SK-N-SH (cell line): ENCODE data around the gene PPHLN1. TPM values are rescaled to one million over a fixed set of nuclear protein-coding genes. Genes with fewer than 3 reads are reported as not detected.

Source experiments
- CTCF ChIA-PET: fragments of 300-600, 350-600 bp; formaldehyde crosslinking; extraction: SDS; loops from one replicate; lab custom pipeline; 2021; lab: Yijun Ruan, JAX
- POLR2A ChIA-PET: fragments of 350-600 bp; sonication (Branson Sonifier 250); formaldehyde crosslinking; extraction: SDS; loops from one replicate; lab custom pipeline; 2020; ENCODE audit warnings: antibody characterized with exemption, inconsistent platforms; lab: Yijun Ruan, JAX
- DNase-seq: peaks from one replicate; pipeline ENCODE4 v3.0.0; 2012
- H2AFZ ChIP-seq: fragments of 200-600 bp; sonication (generic); 2 replicates; pipeline ENCODE4 v1.8.1; 2016; ENCODE audit warnings: antibody characterized with exemption, mild to moderate bottlenecking, low read depth
- H3F3A ChIP-seq: fragments of 200-600 bp; sonication (generic); replicated peaks from 2 replicates; pipeline ENCODE3; 2016; ENCODE audit warnings: antibody characterized with exemption, mild to moderate bottlenecking; ENCODE audit not compliant: insufficient read depth
- H3K27ac ChIP-seq, 2 experiments: fragments of 200-500 bp in 1 of 2; fragments of 200-600 bp in 1 of 2; sonication (Bioruptor generic) in 1 of 2; sonication (generic), shearing (Covaris generic) in 1 of 2; 2 replicates each; pipeline versions ENCODE4 v1.5.1 to v1.6.1; 2014 to 2016; ENCODE audit warnings: low read depth in 2 of 2, inconsistent platforms in 1 of 2, low read length in 1 of 2, mild to moderate bottlenecking in 1 of 2, mixed read lengths in 1 of 2
- H3K27me3 ChIP-seq: fragments of 200-600 bp; sonication (generic), shearing (Covaris generic); 2 replicates; pipeline ENCODE4 v1.6.1; 2016; ENCODE audit warnings: mixed run types; ENCODE audit not compliant: insufficient read depth
- H3K36me3 ChIP-seq, 2 experiments: fragments of 200-500 bp in 1 of 2; fragments of 200-600 bp in 1 of 2; sonication (Bioruptor generic) in 1 of 2; sonication (generic) in 1 of 2; replicated peaks in 1 of 2; 2 replicates each; pipeline versions ENCODE3 to v1.5.1; 2014 to 2016; ENCODE audit warnings: low read length in 1 of 2, mild to moderate bottlenecking in 1 of 2; ENCODE audit not compliant: insufficient read depth in 2 of 2, control insufficient read depth in 1 of 2
- H3K4me1 ChIP-seq, 2 experiments: fragments of 200-500 bp in 1 of 2; fragments of 200-600 bp in 1 of 2; sonication (Bioruptor generic) in 1 of 2; sonication (generic), shearing (Covaris generic) in 1 of 2; 2 replicates each; pipeline versions ENCODE4 v1.5.1 to v1.6.1; 2014 to 2016; ENCODE audit warnings: low read depth in 1 of 2, low read length in 1 of 2, mixed run types in 1 of 2; ENCODE audit not compliant: insufficient read depth in 2 of 2, control insufficient read depth in 1 of 2
- H3K4me2 ChIP-seq: fragments of 200-600 bp; sonication (generic), shearing (Covaris generic); 2 replicates; pipeline ENCODE4 v1.6.1; 2017; ENCODE audit warnings: mixed run types
- H3K4me3 ChIP-seq, 2 experiments: fragments of 200-500 bp in 1 of 2; fragments of 200-600 bp in 1 of 2; sonication (Bioruptor generic) in 1 of 2; sonication (generic), shearing (Covaris generic) in 1 of 2; 2 replicates each; pipeline versions ENCODE4 v1.5.1 to v1.8.1; 2014 to 2016; ENCODE audit warnings: low read depth in 2 of 2, inconsistent platforms in 1 of 2, low read length in 1 of 2, mild to moderate bottlenecking in 1 of 2, mixed read lengths in 1 of 2, moderate library complexity in 1 of 2
- H3K79me2 ChIP-seq: fragments of 200-600 bp; sonication (generic); 2 replicates; pipeline ENCODE4 v1.8.1; 2017; ENCODE audit warnings: mild to moderate bottlenecking; ENCODE audit not compliant: insufficient read depth
- H3K9ac ChIP-seq: fragments of 200-600 bp; sonication (generic); 2 replicates; pipeline ENCODE4 v1.6.1; 2017; ENCODE audit warnings: mixed run types
- H3K9me2 ChIP-seq: fragments of 200-600 bp; sonication (generic); 2 replicates; pipeline ENCODE4 v1.6.1; 2017; ENCODE audit warnings: mixed run types
- H3K9me3 ChIP-seq: fragments of 200-600 bp; sonication (generic); 2 replicates; pipeline ENCODE4 v1.6.1; 2017; ENCODE audit warnings: mixed run types, mild to moderate bottlenecking, moderate library complexity
- H4K20me1 ChIP-seq: fragments of 200-600 bp; sonication (generic); 2 replicates; pipeline ENCODE4 v1.6.1; 2017; ENCODE audit warnings: mild to moderate bottlenecking, mixed run types; ENCODE audit not compliant: insufficient read depth
- EP300 ChIP-seq, 2 experiments: IDR thresholded peaks; 2 replicates each; pipeline versions ENCODE4 v1.4.0 to v1.6.1; 2012; ENCODE audit warnings: borderline replicate concordance in 1 of 2, low read depth in 1 of 2, low read length in 1 of 2
- FOXJ3 ChIP-seq: sonication (generic); formaldehyde crosslinking; IDR thresholded peaks from 2 replicates; pipeline ENCODE4 v1.5.1; 2020; ENCODE audit warnings: mild to moderate bottlenecking, missing genetic modification reagents
- FOXM1 ChIP-seq: IDR thresholded peaks from 2 replicates; pipeline ENCODE4 v1.4.0; 2012; ENCODE audit warnings: low read depth, mild to moderate bottlenecking
- JUND ChIP-seq: IDR thresholded peaks from 2 replicates; pipeline ENCODE4 v1.4.0; 2012
- NRF1 ChIP-seq: IDR thresholded peaks from 2 replicates; pipeline ENCODE4 v1.6.1; 2012; ENCODE audit warnings: low read depth, mild to moderate bottlenecking, low read length
- PBX3 ChIP-seq: IDR thresholded peaks from 2 replicates; pipeline ENCODE4; 2012
- POLR2AphosphoS5 ChIP-seq: IDR thresholded peaks from 2 replicates; pipeline ENCODE4 v1.6.1; 2012; ENCODE audit warnings: low read depth, low read length
- RAD21 ChIP-seq: IDR thresholded peaks from 2 replicates; pipeline ENCODE4 v1.6.1; 2012; ENCODE audit warnings: mild to moderate bottlenecking, low read length
- RCOR1 ChIP-seq: fragments of 150-350 bp; IDR thresholded peaks from 2 replicates; pipeline ENCODE4 v1.6.1; 2017; ENCODE audit warnings: antibody characterized with exemption, low read length
- RXRA ChIP-seq: IDR thresholded peaks from 2 replicates; pipeline ENCODE4 v1.4.0; 2012; ENCODE audit warnings: low read depth, mild to moderate bottlenecking, borderline replicate concordance
- SMC3 ChIP-seq: IDR thresholded peaks from 2 replicates; pipeline ENCODE4 v1.6.1; 2012; ENCODE audit warnings: low read depth, low read length, improper control_type of control experiment
- TCF12 ChIP-seq: IDR thresholded peaks from 2 replicates; pipeline ENCODE4 v1.4.0; 2012
- TEAD4 ChIP-seq: IDR thresholded peaks from 2 replicates; pipeline ENCODE4 v1.4.0; 2012; ENCODE audit warnings: mild to moderate bottlenecking, borderline replicate concordance; ENCODE audit not compliant: insufficient read depth
- USF1 ChIP-seq: IDR thresholded peaks from 2 replicates; pipeline ENCODE4 v1.4.0; 2012; ENCODE audit warnings: low read depth, borderline replicate concordance
- YY1 ChIP-seq: IDR thresholded peaks from 2 replicates; pipeline ENCODE4 v1.4.0; 2012; ENCODE audit warnings: low read depth, mild to moderate bottlenecking
- WGBS: methylation state at CpG from one replicate; pipeline ENCODE4 v1.1.6; 2017; ENCODE audit warnings: low lambda C conversion rate; 5-methylcytosine and 5-hydroxymethylcytosine counted together
- polyA plus RNA-seq, 3 experiments: library from polyadenylated mRNA; depleted of rRNA; stranded (reverse); fragments of >200 nt; gene quantifications; 2 replicates each; pipeline ENCODE4 v1.2.3, GENCODE V29; 2012
- TF ChIP-seq, protein P1 (sequence below): IDR thresholded peaks from 2 replicates; pipeline ENCODE4 v1.6.1; 2012; ENCODE audit warnings: mild to moderate bottlenecking, low read depth, low read length, moderate library complexity
- TF ChIP-seq, protein P2 (sequence below): IDR thresholded peaks from 2 replicates; pipeline ENCODE4 v1.4.0; 2012; ENCODE audit warnings: low read depth
- TF ChIP-seq, protein P3 (sequence below): fragments of 150-350 bp; IDR thresholded peaks from 2 replicates; pipeline ENCODE4 v1.6.1; 2016; ENCODE audit warnings: mild to moderate bottlenecking, low read depth, low read length

The PPHLN1 gene
- polyA plus RNA-seq, 1 of the 3 experiments (the other 2 are of a cell fraction), result 55.4 TPM

GRCh38 chr12:42462486-42462885 is 136.5 kb downstream of the PPHLN1 start:
- Histone ChIP-seq H3F3A (no peaks in the 10 kb centered on the region), H4K20me1 (no peaks in the 10 kb centered on the region), H3K9ac (no peak overlapping the region), H3K79me2 (no peaks in the 10 kb centered on the region), H3K36me3 (no peaks in the 10 kb centered on the region), H2AFZ (no peak overlapping the region), H3K4me1 (no peaks in the 10 kb centered on the region), H3K27ac (no peak overlapping the region), H3K27me3 (no peaks in the 10 kb centered on the region), H3K9me2 (no peaks in the 10 kb centered on the region), H3K4me2 (no peak overlapping the region), H3K9me3 (no peaks in the 10 kb centered on the region), H3K4me3 (no peak overlapping the region)
- DNase-seq, result no peak
- 86% methylated on average over 3 of the region's 3 CpGs for WGBS
- TF ChIP-seq RXRA, result no peak
- no peak for TF ChIP-seq NRF1
- no peak for TF ChIP-seq YY1
- TF ChIP-seq PBX3, result no peak
- TF ChIP-seq EP300 (IDR thresholded peaks at IDR 0.05; ENCODE audit: borderline replicate concordance in 1 of 2, low read depth in 1 of 2, low read length in 1 of 2), result no peak
- TF ChIP-seq, protein P1, sequence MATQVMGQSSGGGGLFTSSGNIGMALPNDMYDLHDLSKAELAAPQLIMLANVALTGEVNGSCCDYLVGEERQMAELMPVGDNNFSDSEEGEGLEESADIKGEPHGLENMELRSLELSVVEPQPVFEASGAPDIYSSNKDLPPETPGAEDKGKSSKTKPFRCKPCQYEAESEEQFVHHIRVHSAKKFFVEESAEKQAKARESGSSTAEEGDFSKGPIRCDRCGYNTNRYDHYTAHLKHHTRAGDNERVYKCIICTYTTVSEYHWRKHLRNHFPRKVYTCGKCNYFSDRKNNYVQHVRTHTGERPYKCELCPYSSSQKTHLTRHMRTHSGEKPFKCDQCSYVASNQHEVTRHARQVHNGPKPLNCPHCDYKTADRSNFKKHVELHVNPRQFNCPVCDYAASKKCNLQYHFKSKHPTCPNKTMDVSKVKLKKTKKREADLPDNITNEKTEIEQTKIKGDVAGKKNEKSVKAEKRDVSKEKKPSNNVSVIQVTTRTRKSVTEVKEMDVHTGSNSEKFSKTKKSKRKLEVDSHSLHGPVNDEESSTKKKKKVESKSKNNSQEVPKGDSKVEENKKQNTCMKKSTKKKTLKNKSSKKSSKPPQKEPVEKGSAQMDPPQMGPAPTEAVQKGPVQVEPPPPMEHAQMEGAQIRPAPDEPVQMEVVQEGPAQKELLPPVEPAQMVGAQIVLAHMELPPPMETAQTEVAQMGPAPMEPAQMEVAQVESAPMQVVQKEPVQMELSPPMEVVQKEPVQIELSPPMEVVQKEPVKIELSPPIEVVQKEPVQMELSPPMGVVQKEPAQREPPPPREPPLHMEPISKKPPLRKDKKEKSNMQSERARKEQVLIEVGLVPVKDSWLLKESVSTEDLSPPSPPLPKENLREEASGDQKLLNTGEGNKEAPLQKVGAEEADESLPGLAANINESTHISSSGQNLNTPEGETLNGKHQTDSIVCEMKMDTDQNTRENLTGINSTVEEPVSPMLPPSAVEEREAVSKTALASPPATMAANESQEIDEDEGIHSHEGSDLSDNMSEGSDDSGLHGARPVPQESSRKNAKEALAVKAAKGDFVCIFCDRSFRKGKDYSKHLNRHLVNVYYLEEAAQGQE, result no peak
- TF ChIP-seq POLR2AphosphoS5, result no peak
- no peak for TF ChIP-seq TEAD4
- no peak for TF ChIP-seq FOXJ3
- no peak for TF ChIP-seq RAD21
- TF ChIP-seq RCOR1, result no peak
- POLR2A ChIA-PET, result no interaction called here
- CTCF ChIA-PET, result interaction anchor here (0.6 to 3.9 kb wide), 2 partner anchors 20 to 1257 kb away, joined by 3 to 18 read pairs; no protein-coding TSS in a partner anchor

GRCh38 chr12:42463671-42464070 is 137.7 kb downstream of the PPHLN1 start:
- WGBS, result 86% methylated on average over 4 of the region's 4 CpGs
- Histone ChIP-seq H3K9ac (no peak overlapping the region), H3K4me3 (no peak overlapping the region), H4K20me1 (no peaks in the 10 kb centered on the region), H3K36me3 (no peaks in the 10 kb centered on the region), H3F3A (no peaks in the 10 kb centered on the region), H3K9me2 (no peaks in the 10 kb centered on the region), H2AFZ (no peak overlapping the region), H3K27me3 (no peaks in the 10 kb centered on the region), H3K9me3 (no peaks in the 10 kb centered on the region), H3K79me2 (no peaks in the 10 kb centered on the region), H3K4me2 (no peak overlapping the region), H3K4me1 (no peaks in the 10 kb centered on the region; a peak in 2 of 4 replicates), H3K27ac (no peak overlapping the region)
- CTCF ChIA-PET, result interaction anchor here (3.9 kb wide), 1 partner anchor 19 kb away, joined by 18 read pairs; no protein-coding TSS in a partner anchor
- DNase-seq, result no peak
- POLR2A ChIA-PET, result no interaction called here
- TF ChIP-seq YY1 (no peak), USF1 (no peak), SMC3 (no peak), JUND (no peak), NRF1 (no peak), POLR2AphosphoS5 (no peak), FOXM1 (no peak), TCF12 (no peak), FOXJ3 (no peak), RCOR1 (no peak)
- TF ChIP-seq, protein P2, sequence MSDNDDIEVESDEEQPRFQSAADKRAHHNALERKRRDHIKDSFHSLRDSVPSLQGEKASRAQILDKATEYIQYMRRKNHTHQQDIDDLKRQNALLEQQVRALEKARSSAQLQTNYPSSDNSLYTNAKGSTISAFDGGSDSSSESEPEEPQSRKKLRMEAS, result no peak
- TF ChIP-seq, protein P1, result no peak
- TF ChIP-seq, protein P3, sequence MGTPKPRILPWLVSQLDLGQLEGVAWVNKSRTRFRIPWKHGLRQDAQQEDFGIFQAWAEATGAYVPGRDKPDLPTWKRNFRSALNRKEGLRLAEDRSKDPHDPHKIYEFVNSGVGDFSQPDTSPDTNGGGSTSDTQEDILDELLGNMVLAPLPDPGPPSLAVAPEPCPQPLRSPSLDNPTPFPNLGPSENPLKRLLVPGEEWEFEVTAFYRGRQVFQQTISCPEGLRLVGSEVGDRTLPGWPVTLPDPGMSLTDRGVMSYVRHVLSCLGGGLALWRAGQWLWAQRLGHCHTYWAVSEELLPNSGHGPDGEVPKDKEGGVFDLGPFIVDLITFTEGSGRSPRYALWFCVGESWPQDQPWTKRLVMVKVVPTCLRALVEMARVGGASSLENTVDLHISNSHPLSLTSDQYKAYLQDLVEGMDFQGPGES, result no peak
